HG03135 (cell line): ENCODE measurements around the gene MACROD2.
A peak's percentile ranks its signal among the peaks of the same experiment; 100 is the strongest.

Experiments used
- ATAC-seq: cut with Tn5 transposase; IDR thresholded peaks from one replicate; pipeline ENCODE4 v1.9.1; 2021; ENCODE audit warnings: mild to moderate bottlenecking, moderate library complexity; ENCODE audit not compliant: unreplicated experiment

MACROD2 gene

DNA sequence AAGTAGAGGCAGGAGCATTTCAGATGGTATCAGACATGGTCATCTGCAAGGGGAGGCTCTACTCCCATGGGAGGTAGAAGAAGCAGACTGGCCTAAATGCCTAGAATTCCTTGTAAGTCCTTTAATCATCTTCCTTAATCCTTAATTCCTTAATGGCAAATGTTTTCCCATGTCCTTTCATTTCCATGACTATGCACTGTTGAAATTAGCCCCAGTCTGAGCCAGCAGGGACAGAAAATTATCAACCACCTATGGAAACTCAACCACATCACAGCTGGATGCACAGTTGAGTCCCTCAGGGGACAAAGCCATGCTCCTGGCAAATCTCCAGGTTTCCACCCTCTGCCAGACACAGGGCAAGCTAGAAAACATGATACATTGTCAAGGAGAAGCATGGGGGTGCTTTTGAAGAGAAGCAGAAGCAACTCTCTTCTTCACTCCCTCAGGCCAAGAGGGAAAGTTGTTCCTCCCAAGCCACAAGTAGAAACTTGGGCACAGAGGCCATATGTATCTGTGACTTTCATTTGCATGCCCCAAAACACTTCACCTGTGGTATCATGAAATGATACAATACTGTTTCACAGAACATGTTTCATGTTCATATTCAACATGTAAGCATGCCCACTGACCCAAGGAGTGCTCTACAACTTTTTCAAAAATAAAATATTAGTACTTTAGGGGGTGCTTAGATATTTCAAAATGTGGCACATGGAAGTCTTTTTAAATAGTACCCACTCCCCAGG is 1894.4 kb downstream of the MACROD2 start:
- ATAC-seq = no peak

- no peak for ATAC-seq
These were observed 1895.2 kb downstream of the MACROD2 start for GRCh38 chr20:15890407-15890982.

DNA sequence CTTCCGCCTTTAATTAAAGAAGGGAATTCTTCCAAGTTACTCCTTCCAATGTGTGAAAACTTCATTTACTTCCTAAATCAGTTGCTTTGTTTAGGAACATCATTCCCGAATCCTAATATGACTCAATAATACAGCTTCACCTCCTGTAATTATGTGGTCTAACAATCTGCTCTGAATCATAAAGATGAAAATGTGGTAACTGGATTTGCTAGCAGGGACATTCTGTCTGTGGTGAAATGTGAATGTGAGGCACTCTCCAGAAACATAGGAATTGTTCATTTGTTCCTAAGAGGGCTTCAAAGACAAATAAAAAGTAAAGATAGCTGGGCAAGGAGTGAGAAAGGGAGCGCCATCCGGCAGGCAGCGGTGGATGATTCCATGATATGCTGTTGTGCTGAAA is 1899.8 kb downstream of the MACROD2 start:
- ATAC-seq = no peak

GRCh38 chr20:15895560-15896084 is 1900.3 kb downstream of the MACROD2 start:
- ATAC-seq = peak; percentile 87

- ATAC-seq = no peak
These were observed 1904.7 kb downstream of the MACROD2 start for GRCh38 chr20:15899967-15900366.

- no peak for ATAC-seq
These were observed 1905.1 kb downstream of the MACROD2 start for GRCh38 chr20:15900443-15900842.

- ATAC-seq = no peak
These were observed 1907.2 kb downstream of the MACROD2 start for GRCh38 chr20:15902493-15902892.

DNA sequence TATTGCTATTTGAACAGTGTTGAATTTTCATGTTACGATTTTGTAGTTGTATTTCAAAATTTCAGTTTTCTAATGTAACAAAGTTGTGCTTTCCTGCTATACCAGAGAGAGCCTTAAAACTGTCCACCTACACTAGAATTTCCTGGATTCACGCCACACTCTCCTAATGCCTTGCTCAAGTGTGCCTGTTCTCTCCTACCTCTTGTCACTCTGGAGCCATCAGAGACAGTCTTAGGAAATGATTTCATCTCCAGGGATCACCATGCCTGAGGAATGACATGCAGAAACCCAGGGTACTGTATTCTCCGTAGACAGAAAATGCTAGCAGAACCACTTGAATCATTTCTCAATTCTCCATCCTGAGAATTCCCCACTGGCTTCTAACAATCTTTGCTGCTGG is 1910.3 kb downstream of the MACROD2 start:
- ATAC-seq = no peak

DNA sequence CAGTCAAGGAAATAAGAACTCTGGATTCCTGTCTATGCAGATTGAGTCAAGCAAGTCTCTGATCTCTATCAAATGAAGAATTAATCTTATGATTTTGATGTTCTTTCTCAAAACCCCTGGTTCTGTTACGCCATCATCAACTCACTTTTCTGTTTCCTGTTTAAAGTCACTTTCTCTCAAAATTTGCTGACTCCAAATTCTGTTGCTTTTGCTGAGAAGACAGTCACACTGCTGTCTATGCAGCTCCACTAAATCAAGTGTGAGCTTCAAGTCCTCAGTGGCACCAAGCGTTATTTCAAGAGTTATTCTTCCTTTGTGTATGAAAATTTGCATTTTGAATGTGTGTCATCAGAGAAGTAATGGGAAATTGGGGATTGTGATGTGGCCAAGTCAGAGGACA is 1914.7 kb downstream of the MACROD2 start:
- no peak for ATAC-seq

DNA sequence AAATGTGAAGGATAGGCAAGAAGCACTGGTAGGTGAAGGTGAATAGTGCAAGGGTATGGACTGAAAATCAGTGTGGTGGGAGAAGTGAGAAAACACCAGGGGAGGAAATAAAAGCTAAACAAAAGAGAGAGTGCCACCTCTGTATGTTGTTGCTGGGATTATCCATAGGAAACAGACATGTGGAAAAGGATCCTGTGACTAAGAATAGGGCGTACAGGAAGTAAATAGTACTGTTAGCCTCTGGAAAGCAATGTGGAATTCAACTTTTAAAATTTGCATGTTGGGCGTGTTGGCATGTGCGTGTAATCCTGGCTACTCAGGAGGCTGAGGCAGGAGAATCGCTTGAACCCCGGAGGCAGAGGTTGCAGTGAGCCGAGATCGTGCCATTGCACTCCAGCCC is 1916.3 kb downstream of the MACROD2 start:
- no peak for ATAC-seq

GRCh38 chr20:15913391-15914025 is 1918.2 kb downstream of the MACROD2 start:
- no peak for ATAC-seq

DNA sequence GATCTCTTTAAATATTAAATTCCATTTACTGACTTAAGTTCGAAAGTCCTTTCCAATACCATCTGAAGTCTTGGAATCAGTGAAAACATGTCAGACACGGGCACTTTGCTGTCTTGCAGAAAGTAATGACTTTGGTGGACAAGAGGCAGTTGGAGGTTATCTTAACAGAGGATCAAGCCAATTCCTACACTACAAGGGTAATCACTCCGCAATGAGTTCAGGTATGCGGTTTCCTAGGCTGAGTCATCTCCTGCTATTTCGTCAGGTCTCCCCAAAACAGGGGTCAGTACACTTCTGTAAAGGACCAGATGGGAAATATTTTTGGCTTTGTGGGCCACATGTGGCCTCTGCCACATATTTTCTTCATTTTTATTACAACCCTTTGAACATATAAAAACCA is 1921.3 kb downstream of the MACROD2 start:
- ATAC-seq = no peak

GRCh38 chr20:15917283-15917682 is 1922.0 kb downstream of the MACROD2 start:
- no peak for ATAC-seq

DNA sequence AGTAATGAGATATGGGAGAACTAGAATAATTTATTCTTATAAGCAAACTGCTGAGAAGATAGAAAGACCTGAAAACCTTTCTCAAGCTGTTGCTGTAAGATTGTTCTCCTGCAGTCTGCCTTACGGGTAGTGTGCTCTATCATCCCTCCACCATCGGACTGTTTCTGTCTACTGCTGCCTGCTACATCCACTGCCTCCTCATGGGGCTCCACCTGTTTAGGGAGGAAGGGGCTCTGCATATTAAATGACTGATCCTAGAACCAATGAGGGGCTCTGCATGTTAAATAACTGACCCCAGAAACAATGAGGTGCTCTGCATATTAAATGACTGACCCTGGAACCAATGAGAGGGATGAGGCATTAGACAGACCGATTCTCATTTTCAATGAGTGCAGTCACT is 1923.3 kb downstream of the MACROD2 start:
- no peak for ATAC-seq

GRCh38 chr20:15919118-15919517 is 1923.8 kb downstream of the MACROD2 start:
- ATAC-seq = no peak

DNA sequence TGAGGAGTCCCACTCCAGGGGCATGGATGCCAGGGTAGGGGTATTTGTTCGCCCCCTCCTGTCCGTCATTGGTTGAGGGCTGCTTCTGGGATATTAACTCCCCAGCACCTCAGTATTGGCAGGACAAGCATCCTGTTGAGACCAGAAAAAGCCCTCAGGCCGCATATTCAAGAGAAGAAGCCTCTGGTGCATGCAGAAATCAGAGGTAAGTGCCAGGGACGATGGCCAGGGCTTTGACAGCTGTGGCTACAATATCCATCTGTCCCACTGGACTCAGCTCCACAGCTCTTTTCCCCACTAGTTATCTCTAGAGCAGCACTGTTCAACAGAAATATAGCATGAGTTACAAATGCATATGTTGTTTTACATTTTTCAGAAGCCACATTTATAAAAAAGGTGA is 1926.6 kb downstream of the MACROD2 start:
- no peak for ATAC-seq

DNA sequence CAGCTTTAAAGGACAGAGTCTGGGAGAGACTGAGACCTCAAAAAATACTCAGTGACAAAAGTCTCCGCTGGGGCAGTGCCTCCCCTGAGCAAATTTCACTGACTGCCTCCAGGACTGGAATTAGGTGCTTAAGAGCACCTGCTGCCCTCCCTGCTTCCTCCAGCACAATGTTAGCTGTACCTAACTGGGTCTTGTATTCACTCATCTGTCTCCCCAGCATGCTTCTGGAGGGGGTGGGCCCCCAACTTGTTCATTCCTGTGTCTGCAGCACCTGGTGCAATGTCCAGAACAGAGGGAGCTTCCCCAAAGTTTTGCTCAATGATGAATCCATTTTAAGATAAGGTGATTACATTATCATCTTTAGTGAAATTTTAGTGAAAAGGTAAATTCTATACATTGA is 1927.2 kb downstream of the MACROD2 start:
- no peak for ATAC-seq

DNA sequence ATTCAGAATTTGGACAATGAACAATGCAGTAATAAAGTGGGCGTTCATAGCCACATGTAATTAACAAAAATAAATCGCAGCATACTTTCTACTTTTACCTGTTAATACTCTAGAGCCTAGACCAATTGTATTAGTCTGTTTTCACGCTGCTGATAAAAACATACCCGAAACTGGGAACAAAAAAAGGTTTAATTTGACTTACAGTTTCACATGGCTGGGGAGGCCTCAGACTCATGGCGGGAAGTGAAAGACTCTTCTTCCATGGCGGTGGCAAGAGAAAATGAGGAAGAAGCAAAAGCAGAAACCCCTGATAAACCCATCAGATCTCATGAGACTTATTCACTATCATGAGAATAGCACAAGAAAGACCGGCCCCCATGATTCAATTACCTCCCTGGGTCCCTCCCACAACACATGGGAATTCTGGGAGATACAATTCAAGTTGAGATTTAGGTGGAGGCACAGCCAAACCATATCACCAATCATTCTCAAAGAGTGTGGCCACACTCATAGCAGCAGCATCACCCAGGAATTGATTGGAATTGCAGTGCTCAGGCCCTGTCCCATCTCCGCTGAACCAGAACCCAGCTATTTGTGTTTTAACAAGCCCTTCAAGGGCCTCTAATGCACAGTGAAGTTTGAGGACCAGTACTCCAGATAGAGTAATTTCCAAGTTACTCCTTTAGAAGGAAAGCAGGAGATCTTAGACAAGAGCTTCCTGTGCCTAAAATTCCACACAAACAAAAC is 1927.9 kb downstream of the MACROD2 start:
- ATAC-seq = no peak

DNA sequence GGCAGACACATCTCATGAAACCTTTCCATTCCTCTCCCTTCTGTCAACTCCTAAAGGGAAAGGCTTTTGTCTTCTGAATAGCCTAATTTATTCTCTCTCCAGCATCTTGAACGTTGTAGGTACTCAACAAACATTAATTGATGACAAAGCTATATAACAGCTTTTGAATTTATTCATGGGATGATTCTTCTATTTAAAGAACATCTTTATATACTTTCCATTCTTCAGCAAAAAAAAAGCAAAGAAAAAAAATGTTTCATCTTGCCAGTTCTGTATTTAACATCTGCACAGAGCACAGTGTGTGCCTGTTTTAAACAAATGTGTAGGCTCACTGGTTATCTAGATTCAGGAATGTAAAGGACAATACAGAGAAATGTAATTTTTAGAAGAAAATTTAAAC is 1929.2 kb downstream of the MACROD2 start:
- ATAC-seq = no peak

GRCh38 chr20:15925376-15925775 is 1930.1 kb downstream of the MACROD2 start:
- no peak for ATAC-seq

GRCh38 chr20:15927893-15928650 is 1932.8 kb downstream of the MACROD2 start:
- no peak for ATAC-seq
